ENCODE data around the gene RPAP2.

RPAP2 gene

GRCh38 chr1:92307980-92308379 is 9.1 kb downstream of the RPAP2 start:
- H3K9me3 Mint-ChIP-seq: no peaks in the 10 kb centered on the region
- H3K4me1 Mint-ChIP-seq (ENCODE audit: low read depth): peaks cover 8% of the 10 kb centered on the region
- no peaks in the 10 kb centered on the region for H3K27me3 Mint-ChIP-seq
- peaks cover 58% of the 10 kb centered on the region for H3K36me3 Mint-ChIP-seq (ENCODE audit: low read depth)
- no peak overlapping the region for H3K27ac Mint-ChIP-seq
- H3K4me3 Mint-ChIP-seq: no peak overlapping the region

DNA sequence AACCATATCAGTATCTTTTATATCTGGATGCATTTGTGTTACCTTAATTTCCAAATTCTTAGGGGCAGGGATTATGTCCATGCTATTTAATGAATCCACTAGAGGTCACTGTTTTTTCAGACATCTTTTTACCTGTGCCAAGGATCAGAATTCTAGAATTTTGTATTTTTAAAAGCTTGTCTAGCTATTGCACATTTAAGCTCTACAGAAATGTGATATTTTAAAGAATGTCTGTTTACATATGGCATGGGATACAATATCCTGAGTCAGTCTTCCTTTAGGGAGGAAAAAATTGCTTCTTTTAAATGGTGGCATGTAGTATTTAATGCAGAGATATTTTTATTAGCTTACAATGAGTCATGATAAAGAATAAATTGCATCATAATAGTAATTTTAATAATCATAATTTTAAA is 11.3 kb downstream of the RPAP2 start:
- Mint-ChIP-seq H3K36me3 (ENCODE audit: low read depth) (peaks cover 66% of the 10 kb centered on the region), H3K4me3 (no peak overlapping the region), H3K4me1 (ENCODE audit: low read depth) (peaks cover 27% of the 10 kb centered on the region), H3K27me3 (no peaks in the 10 kb centered on the region), H3K27ac (no peak overlapping the region), H3K9me3 (no peaks in the 10 kb centered on the region)

DNA sequence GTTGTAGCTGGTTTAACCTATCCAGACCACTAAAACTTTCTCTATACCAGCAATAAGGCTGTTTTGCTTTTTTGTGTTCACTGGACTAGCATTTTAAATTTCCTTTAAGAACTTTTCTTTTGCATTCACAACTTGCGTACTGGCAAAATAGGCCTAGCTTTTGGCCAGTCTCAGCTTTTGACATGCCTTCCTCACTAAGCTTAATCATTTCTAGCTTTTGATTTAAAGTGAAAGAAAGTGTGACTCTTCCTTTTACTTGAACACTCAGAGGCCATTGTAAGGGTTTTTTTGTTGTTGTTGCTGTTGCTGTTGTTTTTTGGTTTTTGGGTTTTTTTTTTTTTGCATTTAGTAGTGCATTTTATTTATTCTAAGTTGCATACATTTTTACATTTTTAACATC is 15.2 kb downstream of the RPAP2 start:
- H3K9me3 Mint-ChIP-seq: no peaks in the 10 kb centered on the region
- H3K4me1 Mint-ChIP-seq (ENCODE audit: low read depth): peaks cover 66% of the 10 kb centered on the region
- H3K27ac Mint-ChIP-seq: peak overlapping the region; percentile 41
- no peak overlapping the region for H3K4me3 Mint-ChIP-seq
- H3K36me3 Mint-ChIP-seq (ENCODE audit: low read depth): peaks cover 58% of the 10 kb centered on the region
- H3K27me3 Mint-ChIP-seq: no peaks in the 10 kb centered on the region

GRCh38 chr1:92315766-92316599 is 17.1 kb downstream of the RPAP2 start:
- Mint-ChIP-seq H3K36me3 (ENCODE audit: low read depth) (peaks cover 59% of the 10 kb centered on the region), H3K4me1 (ENCODE audit: low read depth) (peaks cover 65% of the 10 kb centered on the region), H3K4me3 (no peak overlapping the region)

GRCh38 chr1:92317836-92318493 is 19.1 kb downstream of the RPAP2 start:
- peaks cover 62% of the 10 kb centered on the region for H3K4me1 Mint-ChIP-seq (ENCODE audit: low read depth)
- peak overlapping the region; percentile 6 for H3K4me3 Mint-ChIP-seq
- H3K36me3 Mint-ChIP-seq (ENCODE audit: low read depth): peaks cover 51% of the 10 kb centered on the region
- no peaks in the 10 kb centered on the region for H3K9me3 Mint-ChIP-seq
- peak overlapping the region; percentile 64 for H3K27ac Mint-ChIP-seq
- H3K27me3 Mint-ChIP-seq: no peaks in the 10 kb centered on the region

More at GRCh38 chr1:92315766-92316599, 17.1 kb downstream of the RPAP2 start:
- H3K27ac Mint-ChIP-seq: peak overlapping the region; percentile 43
- H3K9me3 Mint-ChIP-seq: no peaks in the 10 kb centered on the region
- H3K27me3 Mint-ChIP-seq: no peaks in the 10 kb centered on the region

DNA sequence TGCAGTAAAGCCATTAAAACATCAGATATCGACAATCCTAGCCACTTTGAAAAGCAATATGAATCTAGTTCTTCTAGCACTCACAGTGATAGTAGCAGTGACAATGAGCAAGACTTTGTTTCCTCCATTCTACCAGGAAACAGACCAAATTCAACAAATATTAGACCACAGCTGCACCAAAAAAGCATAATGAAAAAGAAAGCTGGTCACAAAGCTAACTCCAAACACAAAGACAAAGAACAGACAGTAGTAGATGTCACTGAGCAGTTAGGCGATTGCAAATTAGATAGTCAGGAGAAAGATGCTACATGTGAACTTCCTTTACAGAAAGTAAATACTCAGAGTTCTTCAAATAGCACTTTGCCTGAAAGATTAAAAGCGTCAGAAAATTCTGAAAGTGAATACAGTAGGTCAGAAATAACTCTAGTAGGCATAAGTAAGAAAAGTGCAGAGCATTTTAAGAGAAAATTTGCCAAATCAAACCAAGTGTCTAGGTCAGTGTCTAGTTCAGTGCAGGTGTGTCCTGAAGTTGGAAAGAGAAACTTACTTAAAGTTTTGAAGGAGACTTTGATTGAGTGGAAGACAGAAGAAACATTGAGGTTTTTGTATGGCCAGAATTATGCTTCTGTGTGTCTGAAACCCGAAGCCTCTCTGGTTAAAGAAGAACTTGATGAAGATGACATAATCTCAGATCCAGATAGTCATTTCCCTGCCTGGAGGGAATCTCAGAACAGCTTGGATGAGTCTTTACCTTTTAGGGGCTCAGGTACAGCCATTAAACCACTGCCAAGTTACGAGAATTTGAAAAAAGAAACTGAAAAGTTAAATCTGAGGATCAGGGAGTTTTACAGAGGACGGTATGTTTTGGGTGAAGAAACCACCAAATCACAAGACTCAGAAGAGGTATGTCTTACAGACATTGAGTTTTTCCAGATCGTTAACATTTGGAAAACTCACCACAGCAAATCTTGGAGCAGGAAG is 24.9 kb downstream of the RPAP2 start:
- Mint-ChIP-seq H3K27ac (no peak overlapping the region), H3K36me3 (ENCODE audit: low read depth) (peaks cover 71% of the 10 kb centered on the region), H3K4me3 (no peak overlapping the region), H3K9me3 (peaks cover 17% of the 10 kb centered on the region), H3K27me3 (no peaks in the 10 kb centered on the region), H3K4me1 (ENCODE audit: low read depth) (peaks cover 22% of the 10 kb centered on the region)

- Mint-ChIP-seq H3K27me3 (no peaks in the 10 kb centered on the region), H3K36me3 (ENCODE audit: low read depth) (peaks cover 75% of the 10 kb centered on the region), H3K27ac (no peak overlapping the region), H3K4me1 (ENCODE audit: low read depth) (peaks cover 15% of the 10 kb centered on the region), H3K9me3 (peaks cover 20% of the 10 kb centered on the region), H3K4me3 (no peak overlapping the region)
These were observed 25.9 kb downstream of the RPAP2 start for GRCh38 chr1:92324784-92325183.

- H3K4me3 Mint-ChIP-seq: no peak overlapping the region
- peaks cover 20% of the 10 kb centered on the region for H3K9me3 Mint-ChIP-seq
- no peaks in the 10 kb centered on the region for H3K27me3 Mint-ChIP-seq
- H3K27ac Mint-ChIP-seq: no peak overlapping the region
- H3K36me3 Mint-ChIP-seq (ENCODE audit: low read depth): peaks cover 80% of the 10 kb centered on the region
- H3K4me1 Mint-ChIP-seq (ENCODE audit: low read depth): peaks cover 27% of the 10 kb centered on the region
These were observed 27.8 kb downstream of the RPAP2 start for GRCh38 chr1:92326681-92327080.

DNA sequence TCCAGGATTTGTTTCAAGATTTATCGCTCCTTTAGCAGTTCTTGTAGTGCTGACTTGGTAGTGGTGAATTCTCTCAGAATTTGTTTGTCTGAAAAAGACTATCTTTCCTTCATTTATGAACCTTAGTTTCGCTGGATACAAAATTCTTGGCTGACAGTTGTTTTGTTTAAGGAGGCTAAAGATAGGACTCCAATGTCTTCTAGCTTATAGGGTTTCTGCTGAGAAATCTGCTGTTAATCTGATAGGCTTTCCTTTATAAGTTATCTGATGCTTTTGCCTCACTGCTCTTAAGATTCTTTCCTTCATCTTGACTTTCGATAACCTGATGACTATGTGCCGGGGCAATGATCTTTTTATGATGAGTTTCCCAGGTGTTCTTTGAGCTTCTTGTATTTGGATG is 28.9 kb downstream of the RPAP2 start:
- peaks cover 80% of the 10 kb centered on the region for H3K36me3 Mint-ChIP-seq (ENCODE audit: low read depth)
- no peaks in the 10 kb centered on the region for H3K27me3 Mint-ChIP-seq
- H3K4me1 Mint-ChIP-seq (ENCODE audit: low read depth): peaks cover 31% of the 10 kb centered on the region
- peaks cover 20% of the 10 kb centered on the region for H3K9me3 Mint-ChIP-seq
- H3K27ac Mint-ChIP-seq: no peak overlapping the region
- H3K4me3 Mint-ChIP-seq: no peak overlapping the region

GRCh38 chr1:92329347-92330129 is 30.7 kb downstream of the RPAP2 start:
- peaks cover 20% of the 10 kb centered on the region for H3K9me3 Mint-ChIP-seq
- H3K27ac Mint-ChIP-seq: no peak overlapping the region
- peaks cover 80% of the 10 kb centered on the region for H3K36me3 Mint-ChIP-seq (ENCODE audit: low read depth)

GRCh38 chr1:92333668-92334067 is 34.8 kb downstream of the RPAP2 start:
- peaks cover 3% of the 10 kb centered on the region for H3K9me3 Mint-ChIP-seq
- peak overlapping the region; percentile 38 for H3K4me3 Mint-ChIP-seq
- peak overlapping the region; percentile 72 for H3K27ac Mint-ChIP-seq
- H3K27me3 Mint-ChIP-seq: no peaks in the 10 kb centered on the region
- H3K4me1 Mint-ChIP-seq (ENCODE audit: low read depth): peaks cover 32% of the 10 kb centered on the region
- peaks cover 62% of the 10 kb centered on the region for H3K36me3 Mint-ChIP-seq (ENCODE audit: low read depth)

More at GRCh38 chr1:92329347-92330129, 30.7 kb downstream of the RPAP2 start:
- Mint-ChIP-seq H3K27me3 (no peaks in the 10 kb centered on the region), H3K4me1 (ENCODE audit: low read depth) (peaks cover 34% of the 10 kb centered on the region), H3K4me3 (no peak overlapping the region)

GRCh38 chr1:92340154-92340553 is 41.3 kb downstream of the RPAP2 start:
- Mint-ChIP-seq H3K9me3 (no peaks in the 10 kb centered on the region), H3K4me1 (ENCODE audit: low read depth) (no peaks in the 10 kb centered on the region), H3K27me3 (no peaks in the 10 kb centered on the region), H3K36me3 (ENCODE audit: low read depth) (peaks cover 44% of the 10 kb centered on the region), H3K4me3 (no peak overlapping the region), H3K27ac (no peak overlapping the region)

DNA sequence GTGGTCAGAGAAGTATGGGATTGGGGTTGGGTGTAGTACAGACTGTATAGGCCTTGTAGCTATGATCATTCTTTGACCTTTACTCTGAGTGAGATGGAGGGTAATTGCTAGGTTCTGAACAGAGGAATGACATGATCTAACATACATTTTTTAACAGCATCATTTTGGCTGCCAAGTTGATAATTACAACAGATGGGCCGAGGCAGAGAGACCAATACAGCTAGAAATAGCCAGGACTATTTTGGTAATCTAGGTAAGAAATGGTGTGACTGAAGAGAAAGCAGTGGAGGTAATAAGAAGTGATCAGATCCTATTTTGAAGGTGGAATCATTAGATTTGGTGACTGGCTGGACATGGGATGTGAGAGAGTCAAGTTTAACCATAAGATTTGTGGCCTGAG is 43.5 kb downstream of the RPAP2 start:
- Mint-ChIP-seq H3K27ac (no peak overlapping the region), H3K9me3 (no peaks in the 10 kb centered on the region), H3K27me3 (no peaks in the 10 kb centered on the region), H3K4me1 (ENCODE audit: low read depth) (no peaks in the 10 kb centered on the region), H3K4me3 (no peak overlapping the region), H3K36me3 (ENCODE audit: low read depth) (peaks cover 45% of the 10 kb centered on the region)

GRCh38 chr1:92343061-92343460 is 44.2 kb downstream of the RPAP2 start:
- Mint-ChIP-seq H3K27me3 (no peaks in the 10 kb centered on the region), H3K36me3 (ENCODE audit: low read depth) (peaks cover 46% of the 10 kb centered on the region), H3K27ac (no peak overlapping the region), H3K4me3 (no peak overlapping the region), H3K4me1 (ENCODE audit: low read depth) (peaks cover under 1% of the 10 kb centered on the region), H3K9me3 (no peaks in the 10 kb centered on the region)
